ENCODE measurements around the gene PALLD. TPM values are rescaled to one million over a fixed set of nuclear protein-coding genes. Genes with fewer than 3 reads are reported as not detected.

PALLD gene
- total RNA-seq, 1 donor from 2014 or later, result 16.4 TPM

GRCh38 chr4:168656946-168657473 lies 160.2 kb downstream of the PALLD start:
- DNase-seq (ENCODE audit: low spot score), result no peak
- no peak for TF ChIP-seq CTCF (IDR thresholded peaks at IDR 0.05; ENCODE audit: unreplicated experiment)
- H3K9me3 Mint-ChIP-seq (ENCODE audit: unreplicated experiment), result no peaks in the 10 kb centered on the region
- no peak overlapping the region for H3K4me3 Mint-ChIP-seq (ENCODE audit: unreplicated experiment)
- H3K4me1 Mint-ChIP-seq (ENCODE audit: unreplicated experiment), result no peaks in the 10 kb centered on the region
- no peaks in the 10 kb centered on the region for H3K36me3 Mint-ChIP-seq (ENCODE audit: low read depth, unreplicated experiment)
- H3K27me3 Mint-ChIP-seq (ENCODE audit: unreplicated experiment), result peaks cover 3% of the 10 kb centered on the region
- no peak overlapping the region for H3K27ac Mint-ChIP-seq (ENCODE audit: unreplicated experiment)

DNA sequence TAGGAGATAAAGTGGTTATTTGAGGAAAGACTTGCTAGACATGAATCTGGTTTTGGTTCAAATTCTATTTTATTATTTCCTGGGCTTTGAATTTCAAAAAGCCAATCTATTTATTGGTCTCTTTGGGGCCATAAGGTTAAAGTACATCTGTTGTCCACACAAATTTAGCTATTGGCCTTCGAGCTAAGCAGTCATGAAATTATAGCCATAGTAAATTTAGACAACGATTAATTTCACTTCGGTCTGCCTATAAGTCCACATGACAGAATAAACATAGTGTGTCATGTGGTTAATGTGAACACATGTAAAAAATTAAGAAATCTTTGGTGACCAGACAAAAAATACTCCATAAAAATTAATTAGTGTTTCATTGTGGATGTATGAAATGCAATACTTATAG lies 161.9 kb downstream of the PALLD start:
- TF ChIP-seq CTCF (IDR thresholded peaks at IDR 0.05; ENCODE audit: unreplicated experiment), result no peak
- no peak overlapping the region for H3K4me3 Mint-ChIP-seq (ENCODE audit: unreplicated experiment)
- peaks cover 3% of the 10 kb centered on the region for H3K27me3 Mint-ChIP-seq (ENCODE audit: unreplicated experiment)
- no peaks in the 10 kb centered on the region for H3K4me1 Mint-ChIP-seq (ENCODE audit: unreplicated experiment)
- no peaks in the 10 kb centered on the region for H3K9me3 Mint-ChIP-seq (ENCODE audit: unreplicated experiment)
- no peak overlapping the region for H3K27ac Mint-ChIP-seq (ENCODE audit: unreplicated experiment)
- DNase-seq (ENCODE audit: low spot score), result no peak
- H3K36me3 Mint-ChIP-seq (ENCODE audit: low read depth, unreplicated experiment), result no peaks in the 10 kb centered on the region

GRCh38 chr4:168659741-168660465 lies 163.1 kb downstream of the PALLD start:
- Mint-ChIP-seq H3K9me3 (ENCODE audit: unreplicated experiment) (no peaks in the 10 kb centered on the region), H3K36me3 (ENCODE audit: low read depth, unreplicated experiment) (no peaks in the 10 kb centered on the region), H3K4me1 (ENCODE audit: unreplicated experiment) (no peaks in the 10 kb centered on the region), H3K27ac (ENCODE audit: unreplicated experiment) (no peak overlapping the region), H3K27me3 (ENCODE audit: unreplicated experiment) (no peaks in the 10 kb centered on the region), H3K4me3 (ENCODE audit: unreplicated experiment) (no peak overlapping the region)
- DNase-seq (ENCODE audit: low spot score), result no peak
- no peak for TF ChIP-seq CTCF (IDR thresholded peaks at IDR 0.05; ENCODE audit: unreplicated experiment)

DNA sequence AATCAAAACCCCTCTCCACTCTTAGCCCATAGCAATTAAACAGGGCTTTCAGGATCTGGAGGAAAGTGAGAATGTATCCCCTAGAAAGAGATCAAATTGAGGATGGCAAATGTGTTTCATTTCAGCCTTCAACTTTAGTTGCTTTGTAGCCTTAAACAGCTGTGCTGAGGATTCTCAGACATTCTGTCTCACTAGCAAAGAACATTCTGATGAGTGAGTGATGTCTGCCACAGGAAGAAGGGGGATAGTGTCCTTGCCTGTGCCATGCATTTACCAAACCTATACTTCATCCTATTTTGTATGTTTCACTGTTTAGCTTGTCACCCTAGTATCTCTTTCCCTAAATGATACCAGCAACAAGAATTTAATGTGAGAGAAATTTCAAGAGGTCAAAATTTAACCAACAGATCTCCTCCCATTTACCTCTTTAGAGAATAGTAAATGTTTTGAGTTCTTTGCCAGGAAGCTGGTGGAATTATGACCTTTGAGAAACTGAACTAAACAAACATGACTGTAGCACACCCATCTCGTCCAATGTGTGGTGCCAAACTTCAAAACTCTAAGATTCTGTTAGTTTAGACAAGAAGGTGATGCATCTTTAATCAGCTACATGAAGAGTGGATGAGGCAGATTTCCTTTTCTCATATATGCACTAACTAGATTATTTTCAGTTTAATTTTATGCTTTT lies 165.6 kb downstream of the PALLD start:
- DNase-seq (ENCODE audit: low spot score), result no peak
- TF ChIP-seq CTCF (IDR thresholded peaks at IDR 0.05; ENCODE audit: unreplicated experiment), result no peak
- no peak overlapping the region for H3K4me3 Mint-ChIP-seq (ENCODE audit: unreplicated experiment)
- no peaks in the 10 kb centered on the region for H3K27me3 Mint-ChIP-seq (ENCODE audit: unreplicated experiment)
- H3K9me3 Mint-ChIP-seq (ENCODE audit: unreplicated experiment), result no peaks in the 10 kb centered on the region
- H3K27ac Mint-ChIP-seq (ENCODE audit: unreplicated experiment), result no peak overlapping the region
- no peaks in the 10 kb centered on the region for H3K4me1 Mint-ChIP-seq (ENCODE audit: unreplicated experiment)
- H3K36me3 Mint-ChIP-seq (ENCODE audit: low read depth, unreplicated experiment), result no peaks in the 10 kb centered on the region
